ENCODE results near the gene MXRA8.

The MXRA8 gene

DNA sequence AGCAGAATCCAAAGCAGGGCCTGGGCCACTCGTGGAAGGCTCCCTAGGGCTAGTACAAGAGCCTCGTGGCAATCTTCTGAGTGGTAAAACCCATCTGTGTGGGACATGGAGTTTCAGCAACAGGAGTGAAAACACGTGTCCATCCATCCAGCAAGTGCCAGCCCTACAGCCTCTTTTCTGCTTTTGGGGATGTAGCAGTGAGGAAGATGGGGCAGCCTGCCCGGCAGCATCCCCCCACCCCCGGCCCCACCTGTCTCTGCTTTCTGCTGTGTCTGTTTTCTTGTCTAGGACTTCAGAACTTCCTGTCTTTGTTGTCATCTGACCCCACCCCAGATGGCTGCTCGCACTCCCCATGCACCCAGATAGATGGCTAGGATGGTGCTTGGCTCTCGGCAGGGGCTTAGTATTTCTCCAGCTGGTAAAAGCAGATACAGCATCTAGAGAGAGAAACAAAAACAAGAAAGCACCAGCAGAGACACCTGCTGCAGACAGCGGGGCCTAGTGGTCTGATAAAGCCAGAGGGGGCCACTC lies 32.2 kb downstream of the MXRA8 start:
- TF ChIP-seq, protein P1, sequence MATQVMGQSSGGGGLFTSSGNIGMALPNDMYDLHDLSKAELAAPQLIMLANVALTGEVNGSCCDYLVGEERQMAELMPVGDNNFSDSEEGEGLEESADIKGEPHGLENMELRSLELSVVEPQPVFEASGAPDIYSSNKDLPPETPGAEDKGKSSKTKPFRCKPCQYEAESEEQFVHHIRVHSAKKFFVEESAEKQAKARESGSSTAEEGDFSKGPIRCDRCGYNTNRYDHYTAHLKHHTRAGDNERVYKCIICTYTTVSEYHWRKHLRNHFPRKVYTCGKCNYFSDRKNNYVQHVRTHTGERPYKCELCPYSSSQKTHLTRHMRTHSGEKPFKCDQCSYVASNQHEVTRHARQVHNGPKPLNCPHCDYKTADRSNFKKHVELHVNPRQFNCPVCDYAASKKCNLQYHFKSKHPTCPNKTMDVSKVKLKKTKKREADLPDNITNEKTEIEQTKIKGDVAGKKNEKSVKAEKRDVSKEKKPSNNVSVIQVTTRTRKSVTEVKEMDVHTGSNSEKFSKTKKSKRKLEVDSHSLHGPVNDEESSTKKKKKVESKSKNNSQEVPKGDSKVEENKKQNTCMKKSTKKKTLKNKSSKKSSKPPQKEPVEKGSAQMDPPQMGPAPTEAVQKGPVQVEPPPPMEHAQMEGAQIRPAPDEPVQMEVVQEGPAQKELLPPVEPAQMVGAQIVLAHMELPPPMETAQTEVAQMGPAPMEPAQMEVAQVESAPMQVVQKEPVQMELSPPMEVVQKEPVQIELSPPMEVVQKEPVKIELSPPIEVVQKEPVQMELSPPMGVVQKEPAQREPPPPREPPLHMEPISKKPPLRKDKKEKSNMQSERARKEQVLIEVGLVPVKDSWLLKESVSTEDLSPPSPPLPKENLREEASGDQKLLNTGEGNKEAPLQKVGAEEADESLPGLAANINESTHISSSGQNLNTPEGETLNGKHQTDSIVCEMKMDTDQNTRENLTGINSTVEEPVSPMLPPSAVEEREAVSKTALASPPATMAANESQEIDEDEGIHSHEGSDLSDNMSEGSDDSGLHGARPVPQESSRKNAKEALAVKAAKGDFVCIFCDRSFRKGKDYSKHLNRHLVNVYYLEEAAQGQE (IDR thresholded peaks at IDR 0.05; ENCODE audit: insufficient read depth in 1 of 2, low read depth in 2 of 2, low read length in 2 of 2), result no peak
- TF ChIP-seq POLR2AphosphoS5 (IDR thresholded peaks at IDR 0.05; ENCODE audit: low read depth, low read length) (no peak), TAF1 (IDR thresholded peaks at IDR 0.05; ENCODE audit: borderline replicate concordance, insufficient read depth, low read length) (no peak), FOXP2 (optimal IDR thresholded peaks at IDR 0.05; ENCODE audit: borderline replicate concordance, extremely low read depth, extremely low read length, insufficient read depth) (no peak), SIN3A (IDR thresholded peaks at IDR 0.05; ENCODE audit: borderline replicate concordance, insufficient read depth, low read length) (no peak)

DNA sequence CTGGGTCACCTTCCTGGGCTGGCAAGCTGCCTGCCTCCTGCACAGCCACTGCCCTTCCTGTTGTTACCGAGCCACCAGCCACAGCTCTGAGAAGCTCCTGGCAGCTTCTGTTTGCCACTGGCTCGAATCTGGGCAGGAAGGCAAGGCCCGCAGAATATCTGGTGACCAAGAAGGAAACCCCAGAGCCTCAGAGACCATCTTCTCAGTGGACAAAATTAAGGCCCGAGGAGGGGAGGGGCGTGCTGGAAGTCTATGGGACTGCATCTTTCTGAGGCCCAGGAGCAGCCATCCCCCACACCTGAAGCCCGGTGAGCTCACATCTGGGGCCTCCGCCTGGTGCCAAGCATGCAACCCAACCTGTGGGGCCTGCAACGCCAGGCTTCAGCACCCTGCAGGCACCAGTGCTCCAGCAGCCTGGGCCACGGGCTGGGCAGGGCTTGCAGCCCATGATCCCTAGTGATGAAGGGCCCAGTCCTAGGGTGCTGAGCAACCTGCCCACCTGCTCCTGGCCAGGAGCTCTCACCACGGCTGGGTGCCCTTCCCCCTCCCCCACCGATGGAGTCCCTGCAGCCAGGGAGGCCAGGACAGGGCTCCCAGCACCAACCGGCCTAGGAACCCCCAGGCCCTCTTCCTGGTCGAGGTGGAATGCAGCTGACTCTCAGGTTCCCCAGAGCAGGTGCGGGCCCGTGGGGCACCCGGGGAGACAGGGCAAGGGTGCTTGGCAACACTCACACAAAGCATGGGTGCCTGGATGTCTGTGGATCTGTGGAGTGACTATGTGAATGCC lies 32.9 kb downstream of the MXRA8 start:
- TF ChIP-seq POLR2AphosphoS5 (IDR thresholded peaks at IDR 0.05; ENCODE audit: low read depth, low read length), result no peak
- TF ChIP-seq, protein P1 (IDR thresholded peaks at IDR 0.05; ENCODE audit: insufficient read depth in 1 of 2, low read depth in 2 of 2, low read length in 2 of 2), result no peak
- TF ChIP-seq FOXP2 (optimal IDR thresholded peaks at IDR 0.05; ENCODE audit: borderline replicate concordance, extremely low read depth, extremely low read length, insufficient read depth), result no peak
- TF ChIP-seq TAF1 (IDR thresholded peaks at IDR 0.05; ENCODE audit: borderline replicate concordance, insufficient read depth, low read length), result no peak

DNA sequence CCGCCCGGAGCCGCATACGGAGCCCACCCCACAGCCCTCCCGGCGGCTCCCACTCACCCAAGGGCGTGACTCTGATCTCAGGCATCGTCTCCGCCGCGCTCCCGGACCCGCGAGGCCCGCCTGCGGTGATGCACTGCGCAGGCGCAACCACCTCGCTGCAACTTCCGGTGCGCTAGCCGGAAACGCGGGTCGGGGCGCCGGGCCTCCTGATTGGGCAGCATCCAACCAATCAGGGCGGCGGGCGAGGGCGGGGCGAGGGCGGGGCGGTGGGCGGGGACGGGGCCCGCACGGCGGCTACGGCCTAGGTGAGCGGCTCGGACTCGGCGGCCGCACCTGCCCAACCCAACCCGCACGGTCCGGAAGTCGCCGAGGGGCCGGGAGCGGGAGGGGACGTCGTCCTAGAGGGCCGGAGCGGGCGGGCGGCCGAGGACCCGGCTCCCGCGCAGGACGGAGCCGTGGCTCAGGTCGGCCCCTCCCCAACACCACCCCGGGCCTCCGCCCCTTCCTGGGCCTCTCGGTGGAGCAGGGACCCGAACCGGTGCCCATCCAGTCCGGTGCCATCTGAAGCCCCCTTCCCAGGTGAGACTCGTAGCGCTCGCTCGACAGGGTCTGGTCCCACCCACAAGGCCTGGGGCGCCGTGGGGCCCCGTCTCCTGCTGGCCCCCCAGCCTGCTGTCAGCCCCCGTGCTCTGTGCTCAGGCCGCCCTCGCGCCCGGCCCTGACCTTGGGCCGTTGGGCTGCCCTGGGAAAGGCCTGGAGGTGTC lies 33.6 kb downstream of the MXRA8 start, which contains the start of the genes CPTP and INTS11:
CPTP (plus strand) TSS at position 279 of the 764 bp plus-strand sequence. CDS start 2,109 bp downstream, outside the sequence.
INTS11 (minus strand) TSS at position 137 of the 764 bp plus-strand sequence; CDS start at position 85, 52 bp downstream.
- TF ChIP-seq, protein P1 (IDR thresholded peaks at IDR 0.05; ENCODE audit: insufficient read depth in 1 of 2, low read depth in 2 of 2, low read length in 2 of 2), result no peak
- TF ChIP-seq POLR2AphosphoS5 (IDR thresholded peaks at IDR 0.05; ENCODE audit: low read depth, low read length), result peak; percentile 89
- no peak for TF ChIP-seq SIN3A (IDR thresholded peaks at IDR 0.05; ENCODE audit: borderline replicate concordance, insufficient read depth, low read length)
- TF ChIP-seq TAF1 (IDR thresholded peaks at IDR 0.05; ENCODE audit: borderline replicate concordance, insufficient read depth, low read length), result peak; percentile 58; the same call in 1 of the 2 replicates

DNA sequence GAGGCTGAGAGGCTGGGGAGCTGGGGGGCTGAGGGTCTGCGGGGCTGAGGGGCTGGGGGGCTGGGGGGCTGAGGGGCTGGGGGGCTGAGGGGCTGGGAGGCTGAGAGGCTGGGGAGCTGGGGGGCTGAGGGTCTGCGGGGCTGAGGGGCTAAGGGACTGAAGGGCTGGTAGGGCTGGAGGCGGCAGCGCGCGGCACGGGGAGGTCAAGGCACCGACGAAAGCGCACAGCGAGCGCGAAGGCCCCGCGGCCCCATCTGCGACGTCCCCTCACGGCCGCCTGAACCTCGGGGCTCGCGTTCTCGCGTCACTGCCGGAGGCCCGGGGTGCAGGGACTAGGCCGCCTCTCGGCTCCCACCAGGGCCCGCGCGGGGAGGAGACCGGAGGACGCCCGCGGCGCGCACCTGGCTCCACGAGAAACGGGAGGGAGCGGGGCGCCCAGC lies 34.3 kb downstream of the MXRA8 start:
- TF ChIP-seq, protein P1 (IDR thresholded peaks at IDR 0.05; ENCODE audit: insufficient read depth in 1 of 2, low read depth in 2 of 2, low read length in 2 of 2), result no peak
- TF ChIP-seq POLR2AphosphoS5 (IDR thresholded peaks at IDR 0.05; ENCODE audit: low read depth, low read length), result no peak
- no peak for TF ChIP-seq TAF1 (IDR thresholded peaks at IDR 0.05; ENCODE audit: borderline replicate concordance, insufficient read depth, low read length)
- no peak for TF ChIP-seq SIN3A (IDR thresholded peaks at IDR 0.05; ENCODE audit: borderline replicate concordance, insufficient read depth, low read length)
- TF ChIP-seq FOXP2 (optimal IDR thresholded peaks at IDR 0.05; ENCODE audit: borderline replicate concordance, extremely low read depth, extremely low read length, insufficient read depth), result no peak
